HG02610 (cell line): Measurements from ENCODE around the gene VGLL4.

Source experiments
- ATAC-seq: cut with Tn5 transposase; IDR thresholded peaks from one replicate; pipeline ENCODE4 v1.9.1; 2021; ENCODE audit warnings: mild to moderate bottlenecking, moderate library complexity; ENCODE audit not compliant: unreplicated experiment

The VGLL4 gene

GRCh38 chr3:11629716-11630115 is 14.0 kb downstream of the VGLL4 start:
- ATAC-seq, result no peak

- no peak for ATAC-seq
Observed at GRCh38 chr3:11627612-11628011, 16.1 kb downstream of the VGLL4 start.

GRCh38 chr3:11626084-11626463 is 17.6 kb downstream of the VGLL4 start:
- peak; percentile 84 for ATAC-seq

- no peak for ATAC-seq
Observed at GRCh38 chr3:11625376-11626083, 18.2 kb downstream of the VGLL4 start.

GRCh38 chr3:11624704-11625375 is 18.9 kb downstream of the VGLL4 start:
- ATAC-seq, result no peak

GRCh38 chr3:11624161-11624560 is 19.6 kb downstream of the VGLL4 start:
- peak; percentile 57 for ATAC-seq

- ATAC-seq, result no peak
Observed at GRCh38 chr3:11622586-11623550, 20.8 kb downstream of the VGLL4 start.

- ATAC-seq, result no peak
Observed at GRCh38 chr3:11621077-11621476, 22.6 kb downstream of the VGLL4 start.

- no peak for ATAC-seq
Observed at GRCh38 chr3:11619946-11620652, 23.6 kb downstream of the VGLL4 start.

GRCh38 chr3:11619461-11619860 is 24.3 kb downstream of the VGLL4 start:
- ATAC-seq, result no peak

GRCh38 chr3:11618904-11619303 is 24.8 kb downstream of the VGLL4 start:
- no peak for ATAC-seq

- no peak for ATAC-seq
Observed at GRCh38 chr3:11616551-11616950, 27.2 kb downstream of the VGLL4 start.

GRCh38 chr3:11613851-11614487 is 29.7 kb downstream of the VGLL4 start:
- no peak for ATAC-seq

GRCh38 chr3:11613319-11613718 is 30.4 kb downstream of the VGLL4 start:
- no peak for ATAC-seq

- no peak for ATAC-seq
Observed at GRCh38 chr3:11612515-11613188, 31.1 kb downstream of the VGLL4 start.

GRCh38 chr3:11611341-11611799 is 32.3 kb downstream of the VGLL4 start:
- ATAC-seq, result no peak

- ATAC-seq, result no peak
Observed at GRCh38 chr3:11610700-11611275, 32.9 kb downstream of the VGLL4 start.

GRCh38 chr3:11610044-11610671 is 33.6 kb downstream of the VGLL4 start:
- ATAC-seq, result no peak

GRCh38 chr3:11609481-11609880 is 34.2 kb downstream of the VGLL4 start:
- ATAC-seq, result no peak
